Left lung (tissue), 10 donors: ENCODE measurements around the gene DNAJB1. TPM values are rescaled to one million over a fixed set of nuclear protein-coding genes. Genes with fewer than 3 reads are reported as not detected.

Source experiments
- ATAC-seq: fragments of 200-7000 bp; cut with Tn5 transposase; one replicate; pipeline ENCODE4 v1.9.1; 2020; ENCODE audit warnings: moderate library complexity
- DNase-seq, 4 donors: peaks; one replicate each; pipeline ENCODE4 v3.0.0-alpha.2; 2013 to 2020
- H3K27ac ChIP-seq, 2 donors: fragments of 200-600 bp; sonication (generic) in 1 of 2; one replicate each; pipeline versions ENCODE4 v1.5.0 to v1.8.0; 2020 to 2021
- H3K27me3 ChIP-seq, 2 donors: fragments of 200-600 bp; sonication (generic) in 1 of 2; one replicate each; pipeline versions ENCODE4 v1.5.0 to v1.8.0; 2020 to 2021
- H3K36me3 ChIP-seq, 2 donors: fragments of 200-600 bp; sonication (generic) in 1 of 2; one replicate each; pipeline versions ENCODE4 v1.5.0 to v1.8.0; 2020 to 2021
- H3K4me1 ChIP-seq, 2 donors: fragments of 200-600 bp; one replicate each; pipeline ENCODE4 v1.8.0; 2021
- H3K4me3 ChIP-seq, 2 donors: fragments of 200-600 bp; sonication (generic) in 1 of 2; one replicate each; pipeline versions ENCODE4 v1.5.0 to v1.8.0; 2020 to 2021; ENCODE audit warnings: mild to moderate bottlenecking in 1 of 2
- H3K9me3 ChIP-seq, 2 donors: fragments of 200-600 bp; sonication (generic) in 1 of 2; one replicate each; pipeline versions ENCODE4 v1.5.0 to v1.8.0; 2020 to 2021
- intact Hi-C, 2 donors: fragments of 100-400 bp; cut with DNase I; formaldehyde crosslinking; loops; one replicate each; pipeline versions ENCODE4 v1.11.2 to v1.14.2; 2022
- polyA plus RNA-seq, 6 donors: library from polyadenylated mRNA; unstranded; fragments of 120-200 nt; gene quantifications; one replicate each; pipeline ENCODE4 v1.2.1, GENCODE V29; 2013; ENCODE audit not compliant: insufficient read length in 6 of 6
- total RNA-seq, 2 donors: library from RNA; stranded (reverse); fragmentation: NEBNext Ultra II Directional; extraction: Animal tissue kit (Norgen Biotek cat#: 25700); gene quantifications; one replicate each; pipeline ENCODE4 v1.2.1, GENCODE V29; 2021
- TF ChIP-seq, protein P1 (sequence below), 2 donors: fragments of 200-600 bp; sonication (generic) in 1 of 2; IDR thresholded peaks; one replicate each; pipeline versions ENCODE4 v1.5.0 to v1.8.0; 2021; ENCODE audit warnings: antibody characterized with exemption in 2 of 2
- donor health status: DM: no; HTN: yes; CAD: no.
- donor health status: DM: no; HTN: no; CAD: no.

DNAJB1 gene
- total and polyA plus RNA-seq, 8 donors, result 70.8 to 110 (median 91.5) TPM

GRCh38 chr19:14502334-14503092 is 15.7 kb downstream of the DNAJB1 start:
- H3K4me3 ChIP-seq, result no peak overlapping the region
- peak overlapping the region in 1 of 2 donors; percentile 3 for H3K27ac ChIP-seq
- intact Hi-C loops, result no loop called here
- peaks cover 8 to 39% of the 10 kb centered on the region in 2 donors for H3K4me1 ChIP-seq
- no peak for DNase-seq
- H3K36me3 ChIP-seq, result no peaks in the 10 kb centered on the region
- no peaks in the 10 kb centered on the region for H3K9me3 ChIP-seq
- peak; percentile 6 for ATAC-seq
- TF ChIP-seq, protein P1, sequence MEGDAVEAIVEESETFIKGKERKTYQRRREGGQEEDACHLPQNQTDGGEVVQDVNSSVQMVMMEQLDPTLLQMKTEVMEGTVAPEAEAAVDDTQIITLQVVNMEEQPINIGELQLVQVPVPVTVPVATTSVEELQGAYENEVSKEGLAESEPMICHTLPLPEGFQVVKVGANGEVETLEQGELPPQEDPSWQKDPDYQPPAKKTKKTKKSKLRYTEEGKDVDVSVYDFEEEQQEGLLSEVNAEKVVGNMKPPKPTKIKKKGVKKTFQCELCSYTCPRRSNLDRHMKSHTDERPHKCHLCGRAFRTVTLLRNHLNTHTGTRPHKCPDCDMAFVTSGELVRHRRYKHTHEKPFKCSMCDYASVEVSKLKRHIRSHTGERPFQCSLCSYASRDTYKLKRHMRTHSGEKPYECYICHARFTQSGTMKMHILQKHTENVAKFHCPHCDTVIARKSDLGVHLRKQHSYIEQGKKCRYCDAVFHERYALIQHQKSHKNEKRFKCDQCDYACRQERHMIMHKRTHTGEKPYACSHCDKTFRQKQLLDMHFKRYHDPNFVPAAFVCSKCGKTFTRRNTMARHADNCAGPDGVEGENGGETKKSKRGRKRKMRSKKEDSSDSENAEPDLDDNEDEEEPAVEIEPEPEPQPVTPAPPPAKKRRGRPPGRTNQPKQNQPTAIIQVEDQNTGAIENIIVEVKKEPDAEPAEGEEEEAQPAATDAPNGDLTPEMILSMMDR (IDR thresholded peaks at IDR 0.05), result no peak
- H3K27me3 ChIP-seq, result no peaks in the 10 kb centered on the region

GRCh38 chr19:14497228-14497921 is 20.8 kb downstream of the DNAJB1 start:
- peak overlapping the region; percentile 75 to 76 for H3K27ac ChIP-seq

DNA sequence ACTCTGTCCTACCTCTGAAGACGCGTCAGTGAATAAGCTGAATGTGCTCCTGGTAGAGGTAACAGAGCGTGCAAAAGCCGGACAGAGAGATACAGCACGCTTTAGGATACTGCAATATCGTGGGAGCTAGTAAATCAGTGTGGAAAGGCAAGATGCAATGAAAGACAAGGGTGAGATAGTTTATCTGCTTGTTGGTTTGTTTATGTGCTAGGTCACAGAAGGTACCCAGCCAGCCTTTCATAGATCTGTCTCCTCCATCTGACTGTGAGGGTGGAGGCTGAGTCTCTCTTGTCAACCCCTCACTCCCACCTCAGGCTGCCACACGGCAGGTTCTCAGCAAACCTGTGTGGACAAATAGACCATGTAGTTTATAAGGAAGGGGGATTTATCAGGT is 21.4 kb downstream of the DNAJB1 start:
- no peaks in the 10 kb centered on the region for H3K9me3 ChIP-seq
- H3K4me3 ChIP-seq, result peak overlapping the region in 1 of 2 donors; percentile 85
- TF ChIP-seq, protein P1 (IDR thresholded peaks at IDR 0.05), result no peak
- no peaks in the 10 kb centered on the region for H3K27me3 ChIP-seq
- ATAC-seq (peak; percentile 3), DNase-seq (no peak)
- peak overlapping the region; percentile 75 to 76 for H3K27ac ChIP-seq
- H3K4me1 ChIP-seq, result peaks cover 18 to 34% of the 10 kb centered on the region in 2 donors
- H3K36me3 ChIP-seq, result peaks cover 0 to 4% of the 10 kb centered on the region in 2 donors
- intact Hi-C loops, result no loop called here

More at GRCh38 chr19:14497228-14497921, 20.8 kb downstream of the DNAJB1 start:
- Histone ChIP-seq H3K9me3 (no peaks in the 10 kb centered on the region), H3K27me3 (no peaks in the 10 kb centered on the region), H3K36me3 (peaks cover 0 to 3% of the 10 kb centered on the region in 2 donors), H3K4me1 (peaks cover 18 to 38% of the 10 kb centered on the region in 2 donors), H3K4me3 (no peak overlapping the region)
- intact Hi-C loops, result no loop called here
- no peak for DNase-seq
- TF ChIP-seq, protein P1 (IDR thresholded peaks at IDR 0.05), result no peak
- ATAC-seq, result peak; percentile 19

DNA sequence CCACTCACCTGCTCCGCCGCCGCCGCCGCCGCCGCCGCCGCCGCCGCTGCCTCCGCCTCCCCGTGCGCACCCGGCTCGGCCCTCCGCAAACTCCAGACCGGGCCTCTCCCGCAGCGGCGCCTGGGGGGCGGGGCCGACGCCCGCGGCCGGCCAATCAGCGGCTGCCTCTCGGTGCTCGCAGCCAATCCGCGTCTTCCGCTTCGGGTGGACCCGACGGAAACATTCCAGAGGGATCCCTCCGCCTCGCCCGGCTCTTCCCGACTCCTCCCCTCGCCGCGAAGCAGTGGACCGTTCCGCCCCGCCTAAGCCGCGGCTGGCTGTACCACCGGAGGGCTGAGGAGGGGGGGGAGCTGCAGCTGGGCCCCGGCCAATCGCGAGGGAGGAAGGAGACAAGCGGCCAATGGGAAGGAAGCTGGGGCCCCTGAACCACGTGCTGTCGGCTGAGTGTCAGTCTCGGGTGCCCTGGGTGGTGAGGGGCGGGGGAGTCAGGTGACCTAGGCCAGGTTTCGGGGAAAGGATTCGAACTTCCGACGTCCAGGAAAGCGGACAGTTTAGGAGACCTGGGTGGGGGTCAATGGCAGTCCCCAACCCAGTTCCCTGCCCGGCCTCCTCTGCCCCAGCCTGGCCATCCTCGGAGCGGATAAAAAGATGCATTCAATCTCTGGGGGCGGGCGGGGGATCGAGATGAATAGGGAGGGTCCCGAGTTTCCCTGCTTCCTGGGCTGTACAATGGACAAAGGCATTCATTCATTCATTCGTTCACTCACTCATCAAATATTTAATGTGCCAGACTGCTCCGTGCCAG is 22.0 kb downstream of the DNAJB1 start, which contains the start of gene GIPC1:
Gene GIPC1 (minus strand): TSS at position 99 of the 805 bp plus-strand sequence. CDS start 13,151 bp downstream, outside the sequence.
- TF ChIP-seq, protein P1 (IDR thresholded peaks at IDR 0.05), result no peak
- intact Hi-C loops, result no loop called here
- H3K27me3 ChIP-seq, result no peaks in the 10 kb centered on the region
- peak within 1 kb of the TSS; percentile 75 to 76 for H3K27ac ChIP-seq
- H3K4me3 ChIP-seq, result peak within 1 kb of the TSS; percentile 85 to 87
- H3K4me1 ChIP-seq, result peaks cover 18 to 34% of the 10 kb centered on the region in 2 donors
- ATAC-seq (peak; percentile 95), DNase-seq (peak; percentile 94 to 99 (median 97))
- H3K36me3 ChIP-seq, result peaks cover 0 to 10% of the 10 kb centered on the region in 2 donors
- H3K9me3 ChIP-seq, result no peaks in the 10 kb centered on the region
